Mucosa of gallbladder (tissue), 1 donor: ENCODE measurements around the gene USP10. TPM values are rescaled to one million over a fixed set of nuclear protein-coding genes. Genes with fewer than 3 reads are reported as not detected.

Source experiments
- DNase-seq: peaks from one replicate; pipeline ENCODE4 v3.0.0-alpha.2; 2020; ENCODE audit warnings: low spot score
- total RNA-seq: library from RNA; stranded (reverse); gene quantifications from one replicate; pipeline ENCODE4 v1.2.1, GENCODE V29; 2021
- donor health status: DM: no; HTN: no; CAD: no.

USP10 gene
- total RNA-seq, 1 donor from 2014 or later, result 60.8 TPM

GRCh38 chr16:84822990-84823389, 123.2 kb downstream of the USP10 start:
- no peak for DNase-seq

GRCh38 chr16:84823484-84823883, 123.7 kb downstream of the USP10 start:
- no peak for DNase-seq

- DNase-seq, result no peak
These were observed 124.1 kb downstream of the USP10 start for GRCh38 chr16:84823926-84824325.

GRCh38 chr16:84825896-84826557, 126.2 kb downstream of the USP10 start:
- DNase-seq, result no peak

GRCh38 chr16:84826558-84826941, 126.8 kb downstream of the USP10 start:
- DNase-seq, result no peak

- DNase-seq, result no peak
These were observed 127.4 kb downstream of the USP10 start for GRCh38 chr16:84827131-84827574.

GRCh38 chr16:84827897-84828296, 128.1 kb downstream of the USP10 start:
- no peak for DNase-seq

GRCh38 chr16:84828322-84828721, 128.5 kb downstream of the USP10 start:
- DNase-seq, result no peak

Other genes starting within 250 kb of the USP10 start
- gene MEAK7, start 195.3 kb upstream of the USP10 start, total RNA-seq, result 22.5 TPM
- gene COTL1, start 81.9 kb upstream of the USP10 start, total RNA-seq, result 129 TPM
- gene KLHL36, start 51.5 kb upstream of the USP10 start, total RNA-seq, result 76.2 TPM
- 117 TPM for gene CRISPLD2, start 120.0 kb downstream of the USP10 start, total RNA-seq